Mucosa of stomach (tissue), 1 donor: ENCODE results near the gene JPH4.

Source experiments
- H3K27me3 ChIP-seq: one replicate; pipeline ENCODE4 v1.7.0; 2013; ENCODE audit warnings: mild to moderate bottlenecking, low read length; ENCODE audit not compliant: control insufficient read depth, insufficient read depth
- H3K36me3 ChIP-seq: one replicate; pipeline ENCODE4 v1.7.0; 2013; ENCODE audit warnings: low read length; ENCODE audit not compliant: control insufficient read depth, insufficient read depth
- H3K4me1 ChIP-seq: one replicate; pipeline ENCODE4 v1.7.0; 2013; ENCODE audit warnings: mild to moderate bottlenecking, low read length; ENCODE audit not compliant: control insufficient read depth, insufficient read depth
- H3K4me3 ChIP-seq: one replicate; pipeline ENCODE4 v1.7.0; 2013; ENCODE audit warnings: low read length
- H3K9ac ChIP-seq: one replicate; pipeline ENCODE4 v1.7.0; 2013; ENCODE audit warnings: mild to moderate bottlenecking, low read length, moderate library complexity
- H3K9me3 ChIP-seq: one replicate; pipeline ENCODE4 v1.7.0; 2013; ENCODE audit warnings: mild to moderate bottlenecking, low read length, moderate library complexity; ENCODE audit not compliant: control insufficient read depth
- donor health status: Pancreatic carcinoma.

The JPH4 gene

GRCh38 chr14:23536494-23536893 is 42.1 kb downstream of the JPH4 start:
- Histone ChIP-seq H3K4me1 (no peaks in the 10 kb centered on the region), H3K9me3 (no peaks in the 10 kb centered on the region), H3K36me3 (no peaks in the 10 kb centered on the region), H3K4me3 (no peak overlapping the region), H3K27me3 (no peaks in the 10 kb centered on the region), H3K9ac (no peak overlapping the region)

- Histone ChIP-seq H3K4me1 (no peaks in the 10 kb centered on the region), H3K9ac (no peak overlapping the region), H3K4me3 (no peak overlapping the region), H3K27me3 (no peaks in the 10 kb centered on the region), H3K9me3 (no peaks in the 10 kb centered on the region), H3K36me3 (no peaks in the 10 kb centered on the region)
These were observed 42.6 kb downstream of the JPH4 start for GRCh38 chr14:23535943-23536342.

- no peaks in the 10 kb centered on the region for H3K4me1 ChIP-seq
- H3K27me3 ChIP-seq: no peaks in the 10 kb centered on the region
- no peaks in the 10 kb centered on the region for H3K36me3 ChIP-seq
- no peak overlapping the region for H3K4me3 ChIP-seq
- no peaks in the 10 kb centered on the region for H3K9me3 ChIP-seq
- no peak overlapping the region for H3K9ac ChIP-seq
These were observed 44.7 kb downstream of the JPH4 start for GRCh38 chr14:23533652-23534435.

DNA sequence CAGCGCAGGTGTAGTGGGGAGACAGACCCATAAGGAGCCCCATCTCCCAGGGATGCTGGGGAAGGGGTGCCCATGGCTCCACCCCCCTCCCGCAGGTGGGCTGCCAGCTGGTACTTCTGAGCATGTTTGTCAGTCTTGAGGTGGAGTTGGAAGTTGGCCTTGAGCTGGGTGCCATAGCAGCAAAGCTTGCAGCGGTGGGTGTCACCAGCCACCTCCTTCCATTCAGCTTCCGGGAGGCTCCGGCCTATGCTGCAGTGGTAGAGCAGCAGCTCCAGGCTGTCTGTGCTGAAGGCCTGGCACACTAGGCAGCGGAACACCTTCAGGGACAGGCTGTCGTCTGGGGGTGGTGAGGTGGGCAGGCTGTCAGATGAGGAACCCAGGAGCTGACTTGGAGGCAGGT is 45.9 kb downstream of the JPH4 start:
- Histone ChIP-seq H3K4me1 (no peaks in the 10 kb centered on the region), H3K9me3 (no peaks in the 10 kb centered on the region), H3K36me3 (no peaks in the 10 kb centered on the region), H3K9ac (no peak overlapping the region), H3K27me3 (no peaks in the 10 kb centered on the region), H3K4me3 (no peak overlapping the region)

DNA sequence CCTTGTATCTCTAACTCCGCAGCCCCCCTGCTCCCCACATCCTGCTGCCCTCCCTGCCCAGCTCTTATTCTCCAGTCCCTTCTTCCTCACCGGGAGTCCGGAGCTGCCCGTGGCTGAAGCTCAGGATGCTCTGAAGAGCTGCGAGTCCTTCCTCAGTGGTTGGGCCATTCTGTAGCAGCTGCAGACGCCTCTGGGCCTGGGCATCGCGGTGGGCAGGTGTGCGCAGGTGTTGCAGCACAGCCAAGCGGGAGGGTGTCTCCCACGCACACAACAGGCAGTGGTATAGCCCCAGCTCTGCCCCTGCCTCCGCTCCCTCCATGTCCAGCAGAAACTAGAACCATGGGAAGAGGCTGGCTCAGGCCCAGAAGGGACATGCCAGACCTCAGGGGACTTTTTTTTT is 47.2 kb downstream of the JPH4 start:
- Histone ChIP-seq H3K4me3 (no peak overlapping the region), H3K9me3 (no peaks in the 10 kb centered on the region), H3K36me3 (no peaks in the 10 kb centered on the region), H3K4me1 (no peaks in the 10 kb centered on the region), H3K9ac (no peak overlapping the region), H3K27me3 (no peaks in the 10 kb centered on the region)

- H3K27me3 ChIP-seq: no peaks in the 10 kb centered on the region
These were observed 48.1 kb downstream of the JPH4 start for GRCh38 chr14:23530375-23531055.

GRCh38 chr14:23529016-23529415 is 49.6 kb downstream of the JPH4 start:
- no peaks in the 10 kb centered on the region for H3K4me1 ChIP-seq
- H3K9ac ChIP-seq: no peak overlapping the region
- no peaks in the 10 kb centered on the region for H3K9me3 ChIP-seq
- no peak overlapping the region for H3K4me3 ChIP-seq
- no peaks in the 10 kb centered on the region for H3K36me3 ChIP-seq
- no peaks in the 10 kb centered on the region for H3K27me3 ChIP-seq

More at GRCh38 chr14:23530375-23531055, 48.1 kb downstream of the JPH4 start:
- H3K9me3 ChIP-seq: no peaks in the 10 kb centered on the region
- H3K4me1 ChIP-seq: no peaks in the 10 kb centered on the region
- no peaks in the 10 kb centered on the region for H3K36me3 ChIP-seq
- no peak overlapping the region for H3K9ac ChIP-seq
- H3K4me3 ChIP-seq: no peak overlapping the region

- no peak overlapping the region for H3K9ac ChIP-seq
- no peak overlapping the region for H3K4me3 ChIP-seq
- H3K9me3 ChIP-seq: no peaks in the 10 kb centered on the region
- no peaks in the 10 kb centered on the region for H3K4me1 ChIP-seq
- H3K36me3 ChIP-seq: no peaks in the 10 kb centered on the region
- H3K27me3 ChIP-seq: no peaks in the 10 kb centered on the region
These were observed 50.0 kb downstream of the JPH4 start for GRCh38 chr14:23528555-23528954.

GRCh38 chr14:23525611-23526010 is 53.0 kb downstream of the JPH4 start:
- Histone ChIP-seq H3K27me3 (no peaks in the 10 kb centered on the region), H3K9ac (no peak overlapping the region), H3K4me3 (no peak overlapping the region), H3K36me3 (no peaks in the 10 kb centered on the region), H3K4me1 (no peaks in the 10 kb centered on the region), H3K9me3 (no peaks in the 10 kb centered on the region)

DNA sequence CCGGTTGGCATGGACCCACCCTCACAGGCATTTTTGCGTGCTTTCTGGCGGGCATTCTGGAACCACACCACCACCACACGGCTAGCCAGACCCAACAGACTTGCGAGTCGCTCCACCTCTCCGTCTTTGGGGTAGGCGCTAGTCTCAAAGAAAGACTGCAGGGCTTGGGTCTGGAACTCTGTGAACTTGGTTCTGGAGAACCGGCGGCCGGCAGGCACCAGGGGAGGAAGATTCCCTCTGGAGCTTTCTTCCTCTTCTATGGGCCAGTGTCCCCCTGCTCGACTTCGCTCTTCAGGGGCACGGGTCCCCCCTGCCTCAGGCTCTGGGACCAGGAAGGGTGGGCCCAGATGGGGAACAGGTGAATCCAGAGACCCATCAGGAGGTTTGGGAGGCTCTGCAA is 53.6 kb downstream of the JPH4 start:
- Histone ChIP-seq H3K9me3 (no peaks in the 10 kb centered on the region), H3K9ac (no peak overlapping the region), H3K36me3 (no peaks in the 10 kb centered on the region), H3K4me1 (no peaks in the 10 kb centered on the region), H3K4me3 (no peak overlapping the region), H3K27me3 (no peaks in the 10 kb centered on the region)

DNA sequence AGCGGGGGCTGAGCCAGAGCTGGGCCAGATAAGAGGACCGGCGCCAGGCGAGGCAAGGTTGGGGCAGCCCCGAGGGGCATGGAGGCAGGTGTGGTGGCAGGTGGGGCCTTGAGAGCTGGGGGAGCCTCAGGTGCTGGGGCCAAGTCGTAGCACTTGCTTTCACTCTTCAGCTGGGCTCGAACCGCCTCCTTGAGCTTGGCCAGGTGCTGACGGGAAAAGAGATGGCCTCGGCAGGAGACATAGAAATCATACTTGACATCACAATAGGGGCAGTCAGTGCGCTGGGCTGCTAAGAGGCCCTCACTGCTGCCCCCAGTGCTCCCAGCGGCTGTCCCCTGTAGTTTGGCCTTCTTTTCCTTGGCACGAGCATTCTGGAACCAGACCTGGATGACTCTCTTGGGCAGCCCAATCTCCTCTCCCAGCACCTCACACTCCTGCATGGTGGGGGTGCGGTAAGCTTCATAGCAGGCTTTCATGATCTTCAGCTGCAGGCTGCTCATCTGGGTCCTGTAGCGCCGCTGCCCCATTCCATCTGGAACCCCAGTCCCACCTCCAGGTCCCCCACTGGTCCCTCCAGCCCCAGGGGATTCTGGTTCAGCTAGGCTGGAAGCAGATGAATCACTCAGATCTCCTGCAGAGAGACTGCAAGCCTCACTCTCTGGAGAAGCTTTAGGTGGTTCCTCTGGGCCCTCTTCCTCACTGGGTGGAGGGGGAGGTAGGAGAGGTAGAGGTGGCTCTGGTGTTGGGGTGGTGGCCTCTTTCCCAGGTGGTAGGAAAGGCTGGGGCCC is 55.2 kb downstream of the JPH4 start:
- no peak overlapping the region for H3K4me3 ChIP-seq
- H3K9ac ChIP-seq: no peak overlapping the region
- H3K4me1 ChIP-seq: no peaks in the 10 kb centered on the region
- no peaks in the 10 kb centered on the region for H3K27me3 ChIP-seq
- H3K9me3 ChIP-seq: no peaks in the 10 kb centered on the region
- H3K36me3 ChIP-seq: no peaks in the 10 kb centered on the region

GRCh38 chr14:23522643-23523198 is 55.9 kb downstream of the JPH4 start:
- H3K9me3 ChIP-seq: no peaks in the 10 kb centered on the region
- H3K4me1 ChIP-seq: no peaks in the 10 kb centered on the region
- H3K36me3 ChIP-seq: no peaks in the 10 kb centered on the region
- no peak overlapping the region for H3K9ac ChIP-seq
- no peak overlapping the region for H3K4me3 ChIP-seq
- H3K27me3 ChIP-seq: no peaks in the 10 kb centered on the region
